GM12878 (cell line): Measurements from ENCODE around the gene TMEM208. TPM values are rescaled to one million over a fixed set of nuclear protein-coding genes. Genes with fewer than 3 reads are reported as not detected.

Source experiments
- ATAC-seq: fragments of 200-7000 bp; cut with Tn5 transposase; 3 replicates; pipeline ENCODE4 v1.9.1; 2020; ENCODE audit warnings: mild to moderate bottlenecking, moderate library complexity
- BruUV-seq: library from RNA; stranded (reverse); fragments of 400-500 nt; replicated peaks from 2 replicates; lab custom pipeline; 2021; lab: Mats Ljungman, UMichigan
- CTCF ChIA-PET: fragments of 300-600 bp; sonication (Branson Sonifier 250); formaldehyde crosslinking; extraction: SDS; loops from one replicate; lab custom pipeline; 2021; ENCODE audit warnings: inconsistent platforms; lab: Yijun Ruan, JAX
- POLR2A ChIA-PET: fragments of 350-600 bp; formaldehyde crosslinking; extraction: SDS; loops from one replicate; lab custom pipeline; 2021; ENCODE audit warnings: inconsistent platforms; lab: Charles Lee
- RAD21 ChIA-PET: fragments of 300-600 bp; sonication (Branson Sonifier 250); formaldehyde crosslinking; loops from one replicate; lab custom pipeline; 2023; ENCODE audit warnings: antibody characterized with exemption; ENCODE audit not compliant: unreplicated experiment; lab: Charles Lee
- SMC1A ChIA-PET: fragments of 300-600 bp; sonication (Branson Sonifier 250); formaldehyde crosslinking; loops from one replicate; lab custom pipeline; 2023; ENCODE audit not compliant: unreplicated experiment, uncharacterized antibody; lab: Charles Lee
- DNase-seq: peaks from one replicate; pipeline ENCODE4 v3.0.0-alpha.2; 2011; ENCODE audit warnings: low read depth, low spot score
- FAIRE-seq: peaks from 3 replicates; lab custom pipeline; 2011; peaks lifted over from hg19 to GRCh38; lab: Jason Lieb, UNC
- H2AFZ ChIP-seq: 2 replicates; pipeline ENCODE4 v1.6.0; 2011; ENCODE audit warnings: low read depth, low read length, control low read depth; ENCODE audit not compliant: control insufficient read depth
- H3K27ac ChIP-seq: 2 replicates; pipeline ENCODE4 v1.5.1; 2011; ENCODE audit warnings: control low read depth; ENCODE audit not compliant: control insufficient read depth, insufficient read depth
- H3K27me3 ChIP-seq, 2 experiments: replicated peaks in 1 of 2; 2 replicates each; pipeline versions ENCODE4 v1.6.0 to v1.6.1; 2011; ENCODE audit warnings: low read length in 1 of 2; ENCODE audit not compliant: control insufficient read depth in 2 of 2, insufficient read depth in 2 of 2
- H3K36me3 ChIP-seq, 2 experiments: 2 replicates each; pipeline ENCODE4 v1.5.1; 2011; ENCODE audit warnings: low read length in 1 of 2; ENCODE audit not compliant: control insufficient read depth in 2 of 2, insufficient read depth in 2 of 2
- H3K4me1 ChIP-seq: 2 replicates; pipeline ENCODE4 v1.6.1; 2011; ENCODE audit warnings: mild to moderate bottlenecking, low read length, moderate library complexity, mixed read lengths; ENCODE audit not compliant: control insufficient read depth, insufficient read depth
- H3K4me2 ChIP-seq: 2 replicates; pipeline ENCODE4 v1.6.0; 2011; ENCODE audit warnings: control low read depth; ENCODE audit not compliant: control insufficient read depth, insufficient read depth
- H3K4me3 ChIP-seq: fragments of 200-600 bp; sonication (generic); 2 replicates; pipeline ENCODE4 v1.5.1; 2016
- H3K79me2 ChIP-seq: 2 replicates; pipeline ENCODE4 v1.6.0; 2011; ENCODE audit warnings: low read length; ENCODE audit not compliant: control insufficient read depth, insufficient read depth
- H3K9ac ChIP-seq: 2 replicates; pipeline ENCODE4 v1.8.0; 2011; ENCODE audit warnings: low read length, control low read depth, mixed read lengths; ENCODE audit not compliant: control insufficient read depth, insufficient read depth
- H3K9me3 ChIP-seq: replicated peaks from 3 replicates; pipeline ENCODE4 v1.5.1; 2011; ENCODE audit warnings: mild to moderate bottlenecking, low read length; ENCODE audit not compliant: control insufficient read depth, insufficient read depth
- H4K20me1 ChIP-seq: 2 replicates; pipeline ENCODE4 v1.6.0; 2011; ENCODE audit not compliant: control insufficient read depth, insufficient read depth
- CREB1 ChIP-seq: IDR thresholded peaks from 2 replicates; pipeline ENCODE4 v1.6.1; 2012; ENCODE audit warnings: low read depth, mild to moderate bottlenecking, inconsistent platforms
- KDM1A ChIP-seq: fragments of 200-600 bp; sonication (generic); IDR thresholded peaks from 2 replicates; pipeline ENCODE4 v1.6.1; 2016; ENCODE audit warnings: borderline replicate concordance
- NR2F1 ChIP-seq: fragments of 450-650 bp; conservative IDR thresholded peaks from 2 replicates; pipeline ENCODE4 v1.6.1; 2017; ENCODE audit warnings: mild to moderate bottlenecking
- POLR2A ChIP-seq: IDR thresholded peaks from 2 replicates; pipeline ENCODE4 v1.6.1; 2011; ENCODE audit warnings: low read depth, mild to moderate bottlenecking, low read length
- SMARCA5 ChIP-seq: fragments of 450-650 bp; IDR thresholded peaks from 2 replicates; pipeline ENCODE4 v1.6.1; 2017; ENCODE audit warnings: mild to moderate bottlenecking
- WGBS: methylation state at CpG from one replicate; pipeline ENCODE4 v1.1.6; 2016; ENCODE audit warnings: low lambda C conversion rate; ENCODE audit not compliant: insufficient replicate concordance, insufficient coverage; ENCODE audit errors: missing lambda C conversion rate; 5-methylcytosine and 5-hydroxymethylcytosine counted together
- in situ Hi-C: fragments of 300-500 bp; cut with MboI; formaldehyde crosslinking; loops from 9 replicates; pipeline ENCODE4 v1.14.3; 2018; ENCODE audit warnings: mixed read lengths
- intact Hi-C: fragments of 100-400 bp; cut with micrococcal nuclease; formaldehyde crosslinking; loops from one replicate; pipeline ENCODE4 v1.14.2; 2022; ENCODE audit not compliant: unreplicated experiment
- polyA plus RNA-seq, 11 experiments: library from polyadenylated mRNA; depleted of rRNA in 4 of 11; unstranded in 6 of 11; stranded (reverse) in 5 of 11; fragments of >200 nt; fragmentation: Nextera tagmentation in 4 of 11; fragmentation: Illumina TruSeq in 1 of 11; extraction: Ambion mirVana in 4 of 11; extraction: Trizol in 1 of 11; gene quantifications; 1 replicate in 1 of 11; 2 replicates in 10 of 11; pipeline versions ENCODE4 v1.2.1 to v1.2.3, GENCODE V29; 2011 to 2016; ENCODE audit warnings: inconsistent platforms in 2 of 11, missing spikeins in 2 of 11, low read depth in 1 of 11
- total RNA-seq, 4 experiments: library from RNA; depleted of rRNA in 3 of 4; stranded (reverse); fragments of >200 nt in 3 of 4; fragmentation: Illumina TruSeq in 1 of 4; extraction: Trizol in 1 of 4; gene quantifications; 2 replicates each; pipeline versions ENCODE4 v1.2.1 to v1.2.3, GENCODE V29; 2013 to 2021

Gene TMEM208
- total and polyA plus RNA-seq, 10 of the 15 experiments (the other 5 are each of a cell fraction or from before 2014, with no cell fraction given) = 34.1 to 244 (median 54.1) TPM

- TF ChIP-seq SMARCA5 (no peak), CREB1 (no peak), POLR2A (peak; percentile 63), KDM1A (no peak)
- TF ChIP-seq, all 136 proteins: peak for 1
- no peak overlapping the region for H3K27ac ChIP-seq
- intact Hi-C loops = no loop called here
- peaks cover 34 to 59% of the 10 kb centered on the region in 2 experiments; a peak in 3 of 4 replicates for H3K36me3 ChIP-seq
- H3K79me2 ChIP-seq = no peaks in the 10 kb centered on the region
- H3K4me1 ChIP-seq = no peaks in the 10 kb centered on the region
- POLR2A ChIA-PET = no interaction called here
- H4K20me1 ChIP-seq = no peaks in the 10 kb centered on the region
- in situ Hi-C loops = no loop called here
- no peak for ATAC-seq
- RAD21 ChIA-PET = no interaction called here
- no peak overlapping the region for H3K4me2 ChIP-seq
- no peak for DNase-seq
- SMC1A ChIA-PET = interaction anchor here (1.9 kb wide), 1 partner anchor 10 kb away, joined by 6 read pairs; no protein-coding TSS in a partner anchor
- no peaks in the 10 kb centered on the region for H3K9me3 ChIP-seq
- H3K9ac ChIP-seq = no peak overlapping the region
- BruUV-seq = no TSS peak
- CTCF ChIA-PET = no interaction called here
- no peak overlapping the region for H2AFZ ChIP-seq
- no peak overlapping the region for H3K4me3 ChIP-seq
- FAIRE-seq = no peak
- H3K27me3 ChIP-seq = no peaks in the 10 kb centered on the region
- 79% methylated on average over 10 of the region's 10 CpGs for WGBS
These were observed 7.3 kb downstream of the TMEM208 start for GRCh38 chr16:67234180-67234597.

- RAD21 ChIA-PET = no interaction called here
- in situ Hi-C loops = no loop called here
- Histone ChIP-seq H4K20me1 (no peaks in the 10 kb centered on the region), H2AFZ (no peak overlapping the region), H3K27ac (no peak overlapping the region), H3K4me1 (no peaks in the 10 kb centered on the region), H3K36me3 (peaks cover 26 to 42% of the 10 kb centered on the region in 2 experiments; a peak in 3 of 4 replicates), H3K4me3 (no peak overlapping the region), H3K4me2 (no peak overlapping the region), H3K79me2 (no peaks in the 10 kb centered on the region; the same call in 1 of the 2 replicates), H3K9me3 (no peaks in the 10 kb centered on the region)
- intact Hi-C loops = no loop called here
- ATAC-seq (no peak), FAIRE-seq (no peak), DNase-seq (no peak)
- CTCF ChIA-PET = interaction anchor here (1.4 kb wide), 1 partner anchor 10 kb away, joined by 5 read pairs; the partner anchor contains the start of gene TMEM208
- WGBS = 85% methylated on average over 8 of the region's 17 CpGs
- SMC1A ChIA-PET = interaction anchor here (2.1 kb wide), 1 partner anchor 9 kb away, joined by 8 read pairs; the partner anchor contains the start of gene TMEM208
- TF ChIP-seq POLR2A = peak; percentile 54
- no peak for TF ChIP-seq NR2F1
- TF ChIP-seq, all 136 proteins: peak for 1
- H3K9ac ChIP-seq = no peak overlapping the region
- POLR2A ChIA-PET = interaction anchor here (0.8 kb wide), 1 partner anchor 8 kb away, joined by 3 read pairs; no protein-coding TSS in a partner anchor
- BruUV-seq = no TSS peak
- H3K27me3 ChIP-seq = no peaks in the 10 kb centered on the region
These were observed 9.1 kb downstream of the TMEM208 start for GRCh38 chr16:67235816-67236562.
